ENCODE data around the gene DHCR24. TPM values are rescaled to one million over a fixed set of nuclear protein-coding genes. Genes with fewer than 3 reads are reported as not detected.

DHCR24 gene
- total RNA-seq, 1 experiment from 2014 or later, result 369 TPM

DNA sequence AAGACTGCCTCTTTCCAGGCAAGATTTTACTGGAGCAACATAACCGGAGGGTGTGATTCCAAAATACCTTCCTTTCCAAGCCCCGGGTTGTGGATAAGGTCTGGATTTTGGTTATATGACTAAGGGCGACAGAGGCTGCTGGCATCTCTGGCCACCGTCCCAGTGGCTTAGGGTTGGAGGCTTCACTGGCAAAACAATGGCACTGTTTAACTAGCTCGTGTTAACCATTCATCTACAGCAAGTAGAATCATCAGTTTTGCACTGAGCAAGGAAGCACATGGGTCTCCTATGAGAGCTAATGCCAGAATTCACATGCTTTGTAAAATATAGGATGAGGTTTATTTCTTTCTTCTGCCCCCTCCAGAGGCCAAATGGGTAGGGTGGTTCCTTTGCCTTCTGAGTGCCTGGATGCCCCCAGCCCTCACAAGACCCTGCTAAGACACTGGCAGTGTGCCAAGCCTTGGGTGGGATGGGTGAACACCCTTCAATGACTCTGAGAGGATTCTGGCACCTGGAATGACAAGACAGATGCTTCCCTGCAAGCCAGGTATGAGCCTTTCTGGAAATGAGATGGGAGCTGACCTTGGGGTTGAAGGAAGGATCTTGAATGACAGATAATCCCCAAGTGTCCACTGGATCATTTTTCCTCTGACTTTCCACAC lies 36.8 kb downstream of the DHCR24 start:
- H4K20me1 ChIP-seq (ENCODE audit: insufficient read depth), result no peaks in the 10 kb centered on the region
- no peak overlapping the region for H3K4me2 ChIP-seq
- CTCF ChIA-PET, result no interaction called here
- POLR2A ChIA-PET (ENCODE audit: unreplicated experiment), result interaction anchor here (0.7 kb wide), 1 partner anchor 83 kb away, joined by 7 read pairs; no protein-coding TSS in a partner anchor
- no peaks in the 10 kb centered on the region for H3K27me3 ChIP-seq (ENCODE audit: insufficient read depth, low read depth)
- H3K4me3 ChIP-seq, result no peak overlapping the region
- no TSS peak for BruUV-seq (replicated peaks)
- H3K9me2 ChIP-seq (ENCODE audit: insufficient read depth), result no peaks in the 10 kb centered on the region
- no peak for TF ChIP-seq CTCF (conservative IDR thresholded peaks at IDR 0.05)
- no peak for TF ChIP-seq EZH2 (IDR thresholded peaks at IDR 0.05; ENCODE audit: low read depth)
- DNase-seq, result no peak
- H3K27ac ChIP-seq, result no peak overlapping the region
- peaks cover 52% of the 10 kb centered on the region for H3K36me3 ChIP-seq (ENCODE audit: low read depth)
- no peaks in the 10 kb centered on the region for H3K9me3 ChIP-seq (ENCODE audit: insufficient read depth, low read depth)
- peaks cover 14% of the 10 kb centered on the region; the same call in 1 of the 2 replicates for H3K79me2 ChIP-seq (ENCODE audit: low read depth)
- H2AFZ ChIP-seq, result no peak overlapping the region
- no peaks in the 10 kb centered on the region for H3K4me1 ChIP-seq (replicated peaks; ENCODE audit: insufficient read depth)
- intact Hi-C loops (cut with micrococcal nuclease; ENCODE audit: unreplicated experiment), result no loop called here
- peaks cover 24% of the 10 kb centered on the region; the same call in 1 of the 2 replicates for H3F3A ChIP-seq (ENCODE audit: insufficient read depth, low read depth)

GRCh38 chr1:54849219-54850068 lies 37.6 kb downstream of the DHCR24 start:
- TF ChIP-seq CTCF (conservative IDR thresholded peaks at IDR 0.05), result no peak
- no peak for TF ChIP-seq EZH2 (IDR thresholded peaks at IDR 0.05; ENCODE audit: low read depth)
- no peak overlapping the region for H3K4me3 ChIP-seq
- no peak for DNase-seq
- no peaks in the 10 kb centered on the region for H3K9me2 ChIP-seq (ENCODE audit: insufficient read depth)
- ChIA-PET CTCF (interaction anchor here (0.7 kb wide), 1 partner anchor 222 kb away, joined by 4 read pairs; no protein-coding TSS in a partner anchor), POLR2A (ENCODE audit: unreplicated experiment) (no interaction called here)
- H3K4me2 ChIP-seq, result no peak overlapping the region
- no peaks in the 10 kb centered on the region for H3K27me3 ChIP-seq (ENCODE audit: insufficient read depth, low read depth)
- H3F3A ChIP-seq (ENCODE audit: insufficient read depth, low read depth), result peaks cover 24% of the 10 kb centered on the region; the same call in 1 of the 2 replicates
- H4K20me1 ChIP-seq (ENCODE audit: insufficient read depth), result no peaks in the 10 kb centered on the region
- no peak overlapping the region for H3K27ac ChIP-seq
- BruUV-seq (replicated peaks), result TSS peak; percentile 9
- intact Hi-C loops (cut with micrococcal nuclease; ENCODE audit: unreplicated experiment), result no loop called here
- H2AFZ ChIP-seq, result no peak overlapping the region
- peaks cover 52% of the 10 kb centered on the region for H3K36me3 ChIP-seq (ENCODE audit: low read depth)
- H3K9me3 ChIP-seq (ENCODE audit: insufficient read depth, low read depth), result no peaks in the 10 kb centered on the region
- peaks cover 9% of the 10 kb centered on the region; the same call in 1 of the 2 replicates for H3K79me2 ChIP-seq (ENCODE audit: low read depth)
- no peaks in the 10 kb centered on the region for H3K4me1 ChIP-seq (replicated peaks; ENCODE audit: insufficient read depth)

GRCh38 chr1:54848134-54848948 lies 38.7 kb downstream of the DHCR24 start:
- Histone ChIP-seq H3K4me3 (no peak overlapping the region), H2AFZ (no peak overlapping the region), H4K20me1 (ENCODE audit: insufficient read depth) (no peaks in the 10 kb centered on the region), H3K4me1 (replicated peaks; ENCODE audit: insufficient read depth) (no peaks in the 10 kb centered on the region), H3K4me2 (no peak overlapping the region), H3K9me3 (ENCODE audit: insufficient read depth, low read depth) (no peaks in the 10 kb centered on the region), H3K36me3 (ENCODE audit: low read depth) (peaks cover 41% of the 10 kb centered on the region), H3F3A (ENCODE audit: insufficient read depth, low read depth) (peaks cover 28% of the 10 kb centered on the region; the same call in 1 of the 2 replicates), H3K79me2 (ENCODE audit: low read depth) (no peaks in the 10 kb centered on the region), H3K9me2 (ENCODE audit: insufficient read depth) (no peaks in the 10 kb centered on the region), H3K27ac (no peak overlapping the region), H3K27me3 (ENCODE audit: insufficient read depth, low read depth) (no peaks in the 10 kb centered on the region)
- no TSS peak for BruUV-seq (replicated peaks)
- CTCF ChIA-PET, result interaction anchor here (0.6 to 0.7 kb wide), 3 partner anchors 13 to 155 kb away, joined by 3 to 4 read pairs (median 3); no protein-coding TSS in a partner anchor
- POLR2A ChIA-PET (ENCODE audit: unreplicated experiment), result no interaction called here
- intact Hi-C loops (cut with micrococcal nuclease; ENCODE audit: unreplicated experiment), result no loop called here
- DNase-seq, result no peak
- TF ChIP-seq EZH2 (IDR thresholded peaks at IDR 0.05; ENCODE audit: low read depth) (no peak), CTCF (conservative IDR thresholded peaks at IDR 0.05) (no peak)

All from PC-9 (cell line).